ENCODE measurements around the gene TCF7L2.

Gene TCF7L2

DNA sequence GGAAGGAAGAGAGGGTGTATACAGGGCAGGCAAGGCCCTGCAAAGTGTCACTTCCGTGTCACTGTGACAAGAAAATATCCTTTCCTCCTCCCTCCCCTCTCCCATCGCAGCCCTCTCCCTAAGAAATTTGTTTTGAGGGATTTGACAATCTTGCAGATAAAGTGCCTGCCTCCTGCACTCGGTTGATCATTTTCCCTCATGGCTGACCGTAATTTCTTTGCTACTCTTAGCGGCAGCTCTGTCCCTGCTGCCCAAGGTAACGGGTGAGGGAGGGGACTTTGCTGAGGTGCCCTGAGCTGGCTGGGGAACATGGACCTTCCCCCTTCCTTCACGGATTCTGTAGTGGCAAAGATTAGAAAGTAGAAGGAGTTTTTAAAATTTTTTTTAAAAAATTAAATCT, 179.1 kb downstream of the TCF7L2 start:
- Histone ChIP-seq H4K20me1 (ENCODE audit: insufficient read depth, low read length) (no peaks in the 10 kb centered on the region), H3K27ac (ENCODE audit: low read depth, low read length, poor library complexity, severe bottlenecking) (no peak overlapping the region), H3K4me2 (ENCODE audit: low read length) (no peak overlapping the region; the same call in 1 of the 2 replicates), H3K27me3 (ENCODE audit: insufficient read depth, low read length) (no peaks in the 10 kb centered on the region), H3K9me3 (ENCODE audit: low read length) (no peaks in the 10 kb centered on the region), H2AFZ (ENCODE audit: low read length) (no peak overlapping the region), H3K4me1 (ENCODE audit: insufficient read depth, low read length, severe bottlenecking) (peaks cover 24% of the 10 kb centered on the region), H3K9me2 (ENCODE audit: low read depth, low read length) (no peaks in the 10 kb centered on the region), H3K79me2 (ENCODE audit: insufficient read depth, low read length) (peaks cover 6% of the 10 kb centered on the region; the same call in 1 of the 2 replicates), H3K9ac (ENCODE audit: low read length) (no peak overlapping the region), H3F3A (ENCODE audit: insufficient read depth, low read length) (no peaks in the 10 kb centered on the region), H3K4me3 (ENCODE audit: low read depth, low read length, poor library complexity, severe bottlenecking) (no peak overlapping the region), H3K36me3 (ENCODE audit: insufficient read depth, low read length) (no peaks in the 10 kb centered on the region)
- no peak for TF ChIP-seq EZH2 (IDR thresholded peaks at IDR 0.05; ENCODE audit: borderline replicate concordance, low read length)
- TF ChIP-seq, protein P1, sequence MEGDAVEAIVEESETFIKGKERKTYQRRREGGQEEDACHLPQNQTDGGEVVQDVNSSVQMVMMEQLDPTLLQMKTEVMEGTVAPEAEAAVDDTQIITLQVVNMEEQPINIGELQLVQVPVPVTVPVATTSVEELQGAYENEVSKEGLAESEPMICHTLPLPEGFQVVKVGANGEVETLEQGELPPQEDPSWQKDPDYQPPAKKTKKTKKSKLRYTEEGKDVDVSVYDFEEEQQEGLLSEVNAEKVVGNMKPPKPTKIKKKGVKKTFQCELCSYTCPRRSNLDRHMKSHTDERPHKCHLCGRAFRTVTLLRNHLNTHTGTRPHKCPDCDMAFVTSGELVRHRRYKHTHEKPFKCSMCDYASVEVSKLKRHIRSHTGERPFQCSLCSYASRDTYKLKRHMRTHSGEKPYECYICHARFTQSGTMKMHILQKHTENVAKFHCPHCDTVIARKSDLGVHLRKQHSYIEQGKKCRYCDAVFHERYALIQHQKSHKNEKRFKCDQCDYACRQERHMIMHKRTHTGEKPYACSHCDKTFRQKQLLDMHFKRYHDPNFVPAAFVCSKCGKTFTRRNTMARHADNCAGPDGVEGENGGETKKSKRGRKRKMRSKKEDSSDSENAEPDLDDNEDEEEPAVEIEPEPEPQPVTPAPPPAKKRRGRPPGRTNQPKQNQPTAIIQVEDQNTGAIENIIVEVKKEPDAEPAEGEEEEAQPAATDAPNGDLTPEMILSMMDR (IDR thresholded peaks at IDR 0.05; ENCODE audit: low read length) = no peak

DNA sequence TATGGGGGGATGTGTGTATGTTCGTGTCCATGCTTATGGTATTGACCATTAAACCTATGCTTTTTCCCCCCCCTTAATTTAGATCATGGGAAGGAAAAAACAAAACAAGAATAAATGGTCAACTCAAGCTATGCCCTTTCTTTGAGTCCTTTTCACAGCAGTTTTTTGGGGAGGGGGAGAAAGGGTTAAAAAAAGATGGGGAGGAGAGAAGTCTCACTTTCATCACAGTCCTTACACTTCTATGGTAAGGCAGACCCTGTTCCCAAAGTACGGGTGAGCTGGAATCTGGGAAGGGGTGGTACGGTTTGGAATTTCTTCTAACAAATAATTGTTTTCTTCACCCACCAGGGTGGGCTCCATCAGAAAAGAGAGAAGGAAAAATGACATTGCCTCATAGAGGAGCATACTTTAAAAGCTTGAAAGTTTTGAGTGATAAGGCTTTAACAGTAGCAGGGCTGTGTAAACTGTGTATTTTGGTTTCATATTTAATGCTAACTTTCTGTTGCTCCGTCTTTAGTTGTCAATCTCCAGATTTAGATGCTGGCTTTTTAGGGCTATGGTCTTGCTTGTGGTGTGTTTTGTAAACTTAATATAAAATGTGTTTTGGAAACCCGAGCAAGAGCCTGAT, 180.1 kb downstream of the TCF7L2 start:
- Histone ChIP-seq H3K4me2 (ENCODE audit: low read length) (no peak overlapping the region), H3K9ac (ENCODE audit: low read length) (no peak overlapping the region), H4K20me1 (ENCODE audit: insufficient read depth, low read length) (no peaks in the 10 kb centered on the region), H3K27ac (ENCODE audit: low read depth, low read length, poor library complexity, severe bottlenecking) (no peak overlapping the region), H3K79me2 (ENCODE audit: insufficient read depth, low read length) (peaks cover 6% of the 10 kb centered on the region; the same call in 1 of the 2 replicates), H3K9me3 (ENCODE audit: low read length) (no peaks in the 10 kb centered on the region), H3F3A (ENCODE audit: insufficient read depth, low read length) (no peaks in the 10 kb centered on the region), H3K27me3 (ENCODE audit: insufficient read depth, low read length) (no peaks in the 10 kb centered on the region), H3K4me1 (ENCODE audit: insufficient read depth, low read length, severe bottlenecking) (peaks cover 24% of the 10 kb centered on the region), H3K36me3 (ENCODE audit: insufficient read depth, low read length) (no peaks in the 10 kb centered on the region), H3K4me3 (ENCODE audit: low read depth, low read length, poor library complexity, severe bottlenecking) (no peak overlapping the region), H2AFZ (ENCODE audit: low read length) (no peak overlapping the region), H3K9me2 (ENCODE audit: low read depth, low read length) (no peaks in the 10 kb centered on the region)
- no peak for TF ChIP-seq EZH2 (IDR thresholded peaks at IDR 0.05; ENCODE audit: borderline replicate concordance, low read length)
- TF ChIP-seq, protein P1 (IDR thresholded peaks at IDR 0.05; ENCODE audit: low read length) = no peak

DNA sequence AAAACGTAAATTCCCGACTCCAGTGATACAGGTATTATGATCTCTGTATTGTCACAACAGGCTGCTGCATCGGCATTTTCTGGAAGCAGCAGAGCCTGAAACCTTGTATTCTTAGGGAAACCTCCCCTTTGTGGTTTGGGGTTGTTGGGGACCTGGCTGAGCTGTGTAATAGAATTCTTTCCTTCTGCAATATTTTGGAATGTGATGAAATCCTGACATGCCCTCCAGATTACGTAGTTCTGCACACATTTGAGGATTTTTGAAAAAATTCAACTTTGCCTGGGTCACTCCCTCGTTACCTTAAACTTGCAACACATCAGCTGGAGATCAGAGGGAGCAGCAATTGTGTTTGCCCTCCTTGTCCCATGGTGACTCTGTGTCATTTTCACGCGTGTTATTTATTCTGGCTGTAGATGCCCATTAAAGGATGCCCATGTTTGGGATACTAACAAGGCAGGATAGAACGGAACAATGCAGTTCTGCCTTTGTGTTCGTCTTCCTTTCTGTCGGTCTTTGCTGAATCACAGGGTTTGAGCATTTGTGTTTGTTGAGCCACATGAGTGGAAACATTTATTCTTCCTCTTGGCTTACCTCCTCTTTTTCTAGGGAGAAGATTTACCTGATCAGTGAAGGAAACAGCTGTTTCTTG, 181.7 kb downstream of the TCF7L2 start:
- no peak for TF ChIP-seq EZH2 (IDR thresholded peaks at IDR 0.05; ENCODE audit: borderline replicate concordance, low read length)
- TF ChIP-seq, protein P1 (IDR thresholded peaks at IDR 0.05; ENCODE audit: low read length) = no peak
- Histone ChIP-seq H3K9me3 (ENCODE audit: low read length) (no peaks in the 10 kb centered on the region), H3K27me3 (ENCODE audit: insufficient read depth, low read length) (no peaks in the 10 kb centered on the region), H3K36me3 (ENCODE audit: insufficient read depth, low read length) (no peaks in the 10 kb centered on the region), H4K20me1 (ENCODE audit: insufficient read depth, low read length) (no peaks in the 10 kb centered on the region), H3K4me2 (ENCODE audit: low read length) (no peak overlapping the region), H3K27ac (ENCODE audit: low read depth, low read length, poor library complexity, severe bottlenecking) (no peak overlapping the region), H3K4me3 (ENCODE audit: low read depth, low read length, poor library complexity, severe bottlenecking) (no peak overlapping the region), H3K9ac (ENCODE audit: low read length) (no peak overlapping the region), H3F3A (ENCODE audit: insufficient read depth, low read length) (no peaks in the 10 kb centered on the region), H3K9me2 (ENCODE audit: low read depth, low read length) (no peaks in the 10 kb centered on the region), H2AFZ (ENCODE audit: low read length) (no peak overlapping the region), H3K4me1 (ENCODE audit: insufficient read depth, low read length, severe bottlenecking) (peaks cover 24% of the 10 kb centered on the region), H3K79me2 (ENCODE audit: insufficient read depth, low read length) (no peaks in the 10 kb centered on the region)
